ENCODE data around the gene CNOT11.

GRCh38 chr2:101296371-101296770 lies 43.7 kb downstream of the CNOT11 start:
- TF ChIP-seq, protein P1, sequence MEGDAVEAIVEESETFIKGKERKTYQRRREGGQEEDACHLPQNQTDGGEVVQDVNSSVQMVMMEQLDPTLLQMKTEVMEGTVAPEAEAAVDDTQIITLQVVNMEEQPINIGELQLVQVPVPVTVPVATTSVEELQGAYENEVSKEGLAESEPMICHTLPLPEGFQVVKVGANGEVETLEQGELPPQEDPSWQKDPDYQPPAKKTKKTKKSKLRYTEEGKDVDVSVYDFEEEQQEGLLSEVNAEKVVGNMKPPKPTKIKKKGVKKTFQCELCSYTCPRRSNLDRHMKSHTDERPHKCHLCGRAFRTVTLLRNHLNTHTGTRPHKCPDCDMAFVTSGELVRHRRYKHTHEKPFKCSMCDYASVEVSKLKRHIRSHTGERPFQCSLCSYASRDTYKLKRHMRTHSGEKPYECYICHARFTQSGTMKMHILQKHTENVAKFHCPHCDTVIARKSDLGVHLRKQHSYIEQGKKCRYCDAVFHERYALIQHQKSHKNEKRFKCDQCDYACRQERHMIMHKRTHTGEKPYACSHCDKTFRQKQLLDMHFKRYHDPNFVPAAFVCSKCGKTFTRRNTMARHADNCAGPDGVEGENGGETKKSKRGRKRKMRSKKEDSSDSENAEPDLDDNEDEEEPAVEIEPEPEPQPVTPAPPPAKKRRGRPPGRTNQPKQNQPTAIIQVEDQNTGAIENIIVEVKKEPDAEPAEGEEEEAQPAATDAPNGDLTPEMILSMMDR (IDR thresholded peaks at IDR 0.05; ENCODE audit: low read length), result no peak
- no peak for TF ChIP-seq EZH2 (IDR thresholded peaks at IDR 0.05; ENCODE audit: borderline replicate concordance, low read length)
